Left ventricle myocardium inferior (tissue), 1 donor: ENCODE data around the gene MAPK1. TPM values are rescaled to one million over a fixed set of nuclear protein-coding genes. Genes with fewer than 3 reads are reported as not detected.
"Not testable (repeated sequence)": the region's sequence is repeated elsewhere in the genome, so short reads cannot be mapped to it uniquely, and the experiment has no call there.

Source experiments
- DNase-seq: peaks from one replicate; pipeline ENCODE4 v3.0.0-alpha.2; 2020
- H3K27ac ChIP-seq: fragments of 200-600 bp; replicated peaks from 2 replicates; pipeline ENCODE4 v1.8.0; 2021
- H3K27me3 ChIP-seq: fragments of 200-600 bp; 2 replicates; pipeline ENCODE4 v1.8.0; 2021; ENCODE audit warnings: low read depth
- H3K36me3 ChIP-seq: fragments of 200-600 bp; 2 replicates; pipeline ENCODE4 v1.8.0; 2021
- H3K4me1 ChIP-seq: fragments of 200-600 bp; 2 replicates; pipeline ENCODE4 v1.8.0; 2021
- H3K4me3 ChIP-seq: fragments of 200-600 bp; 2 replicates; pipeline ENCODE4 v1.8.0; 2021; ENCODE audit warnings: mild to moderate bottlenecking, moderate library complexity
- H3K9me3 ChIP-seq: fragments of 200-600 bp; replicated peaks from 2 replicates; pipeline ENCODE4 v1.8.0; 2021
- intact Hi-C: fragments of 100-400 bp; cut with micrococcal nuclease; formaldehyde crosslinking; loops from one replicate; pipeline ENCODE4 v1.11.0; 2022
- total RNA-seq: library from RNA; stranded (reverse); fragmentation: NEBNext Ultra II Directional; extraction: Animal tissue kit (Norgen Biotek cat#: 25700); gene quantifications from one replicate; pipeline ENCODE4 v1.2.1, GENCODE V29; 2021
- TF ChIP-seq, protein P1 (sequence below): fragments of 200-600 bp; IDR thresholded peaks from 2 replicates; pipeline ENCODE4 v1.8.0; 2021; ENCODE audit warnings: antibody characterized with exemption, mild to moderate bottlenecking, borderline replicate concordance
- donor health status: DM: no; HTN: yes; CAD: no; lungs with severe emphysema.

Gene MAPK1
- total RNA-seq, 1 donor from 2014 or later, result 91.7 TPM

DNA sequence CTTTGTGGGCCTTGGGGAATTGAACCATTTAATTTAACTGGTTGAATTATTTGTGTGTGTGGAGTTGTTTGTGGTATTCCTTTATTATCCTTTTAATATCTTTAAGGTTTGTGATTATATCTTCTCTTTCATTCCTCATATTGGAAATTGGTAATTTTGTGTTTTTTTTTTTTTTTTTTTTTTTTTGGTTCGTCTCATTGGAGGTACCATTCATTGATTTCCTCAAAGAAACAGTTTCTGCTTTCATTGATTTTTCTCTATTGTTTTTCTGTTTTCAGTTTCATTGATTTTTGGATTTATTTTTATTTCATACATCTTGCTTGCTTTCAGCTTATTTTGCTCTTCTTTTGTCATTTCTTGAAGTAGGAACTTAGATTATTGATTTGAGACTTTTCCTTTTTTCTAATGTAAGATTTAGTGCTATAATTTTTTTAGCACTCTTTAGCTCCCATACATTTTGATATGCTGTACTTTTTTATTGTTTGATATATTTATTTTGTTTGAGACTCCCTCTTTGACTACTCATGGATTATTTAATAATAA lies 31.0 kb upstream of the MAPK1 start:
- H3K4me1 ChIP-seq, result no peaks in the 10 kb centered on the region
- no peaks in the 10 kb centered on the region for H3K36me3 ChIP-seq
- no peak for DNase-seq
- TF ChIP-seq, protein P1, sequence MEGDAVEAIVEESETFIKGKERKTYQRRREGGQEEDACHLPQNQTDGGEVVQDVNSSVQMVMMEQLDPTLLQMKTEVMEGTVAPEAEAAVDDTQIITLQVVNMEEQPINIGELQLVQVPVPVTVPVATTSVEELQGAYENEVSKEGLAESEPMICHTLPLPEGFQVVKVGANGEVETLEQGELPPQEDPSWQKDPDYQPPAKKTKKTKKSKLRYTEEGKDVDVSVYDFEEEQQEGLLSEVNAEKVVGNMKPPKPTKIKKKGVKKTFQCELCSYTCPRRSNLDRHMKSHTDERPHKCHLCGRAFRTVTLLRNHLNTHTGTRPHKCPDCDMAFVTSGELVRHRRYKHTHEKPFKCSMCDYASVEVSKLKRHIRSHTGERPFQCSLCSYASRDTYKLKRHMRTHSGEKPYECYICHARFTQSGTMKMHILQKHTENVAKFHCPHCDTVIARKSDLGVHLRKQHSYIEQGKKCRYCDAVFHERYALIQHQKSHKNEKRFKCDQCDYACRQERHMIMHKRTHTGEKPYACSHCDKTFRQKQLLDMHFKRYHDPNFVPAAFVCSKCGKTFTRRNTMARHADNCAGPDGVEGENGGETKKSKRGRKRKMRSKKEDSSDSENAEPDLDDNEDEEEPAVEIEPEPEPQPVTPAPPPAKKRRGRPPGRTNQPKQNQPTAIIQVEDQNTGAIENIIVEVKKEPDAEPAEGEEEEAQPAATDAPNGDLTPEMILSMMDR, result no peak
- no peak overlapping the region for H3K27ac ChIP-seq
- intact Hi-C loops, result no loop called here
- no peak overlapping the region for H3K4me3 ChIP-seq
- H3K9me3 ChIP-seq, result no peaks in the 10 kb centered on the region
- no peaks in the 10 kb centered on the region for H3K27me3 ChIP-seq

DNA sequence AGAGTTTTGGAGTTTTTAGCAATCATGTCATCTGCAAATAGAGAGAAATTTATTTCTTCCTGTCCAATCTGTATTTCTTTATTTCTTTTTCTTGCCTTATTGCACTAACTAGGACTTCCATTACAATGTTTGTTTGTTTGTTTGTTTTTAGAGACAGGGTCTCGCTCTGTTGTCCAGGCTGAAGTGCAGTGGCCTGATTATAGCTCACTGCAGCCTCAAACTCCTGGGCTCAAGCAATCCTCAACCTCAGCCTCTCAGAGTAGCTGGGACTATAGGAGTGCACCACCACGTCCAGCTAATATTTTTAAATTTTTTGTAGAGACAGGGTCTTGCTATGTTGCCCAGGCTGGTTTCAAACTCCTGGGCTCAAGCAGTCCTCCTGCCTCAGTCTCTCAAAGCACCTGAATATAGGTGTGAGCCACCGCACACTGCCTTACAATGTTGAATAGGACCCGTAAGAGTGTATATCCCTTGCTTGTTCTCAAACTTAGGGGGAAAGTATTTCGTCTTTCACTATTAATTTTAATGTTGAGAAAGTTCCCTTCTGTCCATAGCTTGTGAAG lies 29.6 kb upstream of the MAPK1 start:
- intact Hi-C loops, result no loop called here
- H3K36me3 ChIP-seq, result no peaks in the 10 kb centered on the region
- H3K27me3 ChIP-seq, result no peaks in the 10 kb centered on the region
- TF ChIP-seq, protein P1, result no peak
- no peak overlapping the region for H3K27ac ChIP-seq
- H3K4me1 ChIP-seq, result no peaks in the 10 kb centered on the region
- no peaks in the 10 kb centered on the region for H3K9me3 ChIP-seq
- H3K4me3 ChIP-seq, result no peak overlapping the region
- no peak for DNase-seq

DNA sequence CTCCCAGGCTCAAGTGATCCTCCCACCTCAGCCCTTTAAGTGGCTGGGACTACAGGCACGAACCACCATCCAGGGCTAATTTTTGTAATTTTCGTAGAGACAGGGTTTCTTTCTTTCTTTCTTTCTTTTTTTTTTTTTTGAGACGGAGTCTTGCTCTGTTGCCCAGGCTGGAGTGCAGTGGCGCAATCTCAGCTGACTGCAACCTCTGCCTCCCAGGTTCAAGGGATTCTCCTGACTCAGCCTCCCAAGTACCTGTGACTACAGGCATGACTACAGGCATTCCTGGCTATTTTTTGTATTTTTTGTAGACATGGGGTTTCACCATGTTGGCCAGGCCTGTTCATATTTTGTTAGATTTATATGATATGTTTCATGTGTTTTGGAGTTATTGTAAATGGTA lies 28.8 kb upstream of the MAPK1 start:
- intact Hi-C loops, H3K27ac ChIP-seq, H3K9me3 ChIP-seq, H3K4me3 ChIP-seq, H3K27me3 ChIP-seq, H3K36me3 ChIP-seq, DNase-seq, H3K4me1 ChIP-seq: not testable (repeated sequence)

DNA sequence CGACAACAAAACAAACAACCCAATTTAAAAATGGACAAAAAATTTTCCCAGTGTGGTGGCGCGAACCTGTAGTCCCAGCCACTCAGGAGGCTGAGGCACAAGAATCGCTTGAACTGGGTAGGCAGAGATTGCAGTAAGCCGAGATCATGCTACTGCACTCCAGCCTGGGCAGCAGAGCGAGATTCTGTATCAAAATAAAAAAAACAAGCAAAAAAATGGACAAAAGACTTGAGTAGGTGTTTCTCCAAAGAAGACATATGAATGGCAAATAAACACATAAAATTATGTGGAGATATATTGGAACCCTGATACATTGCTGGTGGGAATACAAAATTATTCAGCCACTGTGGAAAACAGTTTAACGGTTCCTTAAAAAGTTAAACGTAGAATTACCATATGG lies 27.4 kb upstream of the MAPK1 start:
- intact Hi-C loops, result no loop called here
- no peak overlapping the region for H3K4me3 ChIP-seq
- H3K4me1 ChIP-seq, result no peaks in the 10 kb centered on the region
- no peak for DNase-seq
- H3K9me3 ChIP-seq, result no peaks in the 10 kb centered on the region
- H3K27ac ChIP-seq, result no peak overlapping the region
- TF ChIP-seq, protein P1, result no peak
- H3K36me3 ChIP-seq, result no peaks in the 10 kb centered on the region
- H3K27me3 ChIP-seq, result no peaks in the 10 kb centered on the region

DNA sequence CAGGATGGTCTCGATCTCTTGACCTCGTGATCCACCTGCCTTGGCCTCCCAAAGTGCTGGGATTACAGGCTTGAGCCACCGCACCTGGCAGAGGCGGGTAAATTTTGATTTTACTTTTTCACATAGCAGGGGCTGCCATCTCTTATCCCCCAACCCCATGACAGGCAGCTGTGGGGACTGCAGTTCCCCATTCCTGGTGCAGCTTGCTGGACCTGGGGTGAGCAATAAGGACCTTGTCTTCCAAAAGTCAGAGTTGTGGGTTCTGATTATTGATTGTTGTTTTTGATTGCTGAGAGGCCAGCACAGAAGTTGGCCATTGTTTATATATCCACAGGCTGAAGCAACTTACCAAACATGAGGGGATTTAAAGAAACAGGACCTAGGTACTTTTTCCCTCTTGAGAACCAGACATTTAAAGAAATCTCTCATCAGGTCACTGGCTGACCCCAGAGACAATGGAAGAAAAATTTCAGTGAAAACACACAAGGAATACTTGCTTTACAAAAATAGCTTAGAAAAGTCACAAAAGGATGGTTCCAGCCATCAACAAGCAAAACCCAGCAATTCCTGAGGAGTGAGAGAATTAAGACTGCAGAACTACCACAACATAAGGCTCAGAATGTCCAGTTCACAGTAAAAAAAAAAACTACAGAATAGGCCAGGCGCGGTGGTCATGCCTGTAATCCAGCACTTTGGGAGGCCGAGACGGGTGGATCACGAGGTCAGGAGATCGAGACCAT lies 22.0 kb upstream of the MAPK1 start:
- no peaks in the 10 kb centered on the region for H3K27me3 ChIP-seq
- H3K36me3 ChIP-seq, result no peaks in the 10 kb centered on the region
- no peak overlapping the region for H3K4me3 ChIP-seq
- H3K27ac ChIP-seq, result no peak overlapping the region
- TF ChIP-seq, protein P1, result no peak
- no peaks in the 10 kb centered on the region for H3K9me3 ChIP-seq
- intact Hi-C loops, result no loop called here
- DNase-seq, result no peak
- H3K4me1 ChIP-seq, result no peaks in the 10 kb centered on the region

DNA sequence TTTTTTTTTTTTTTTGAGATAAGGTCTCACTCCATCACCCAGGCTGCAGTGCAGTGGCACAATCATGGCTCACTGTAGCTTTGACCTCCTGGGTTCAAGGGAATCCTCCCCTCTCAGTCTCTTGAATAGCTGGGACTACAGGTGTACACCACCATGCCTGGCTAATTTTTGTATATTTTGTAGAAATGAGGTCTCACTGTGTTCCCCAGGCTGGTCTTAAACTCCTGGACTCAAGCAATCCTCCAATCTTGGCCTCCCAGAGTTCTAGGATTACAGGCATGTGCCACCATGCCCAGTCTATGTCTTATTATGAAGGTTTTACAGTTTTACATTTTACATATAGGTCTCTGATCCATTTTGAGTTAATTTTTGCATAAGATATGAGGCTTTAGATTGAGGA lies 20.4 kb upstream of the MAPK1 start:
- TF ChIP-seq, protein P1, result no peak
- intact Hi-C loops, result no loop called here
- H3K9me3 ChIP-seq, result no peaks in the 10 kb centered on the region

DNA sequence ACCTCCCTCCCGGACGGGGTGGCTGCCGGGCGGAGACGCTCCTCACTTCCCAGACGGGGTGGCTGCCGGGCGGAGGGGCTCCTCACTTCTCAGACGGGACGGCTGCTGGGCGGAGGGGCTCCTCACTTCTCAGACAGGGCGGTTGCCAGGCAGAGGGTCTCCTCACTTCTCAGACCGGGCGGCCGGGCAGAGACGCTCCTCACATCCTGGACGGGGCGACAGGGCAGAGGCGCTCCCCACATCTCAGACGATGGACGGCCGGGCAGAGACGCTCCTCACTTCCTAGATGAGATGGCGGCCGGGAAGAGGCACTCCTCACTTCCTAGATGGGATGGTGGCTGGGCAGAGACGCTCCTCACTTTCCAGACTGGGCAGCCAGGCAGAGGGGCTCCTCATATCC lies 16.5 kb upstream of the MAPK1 start:
- H3K4me1 ChIP-seq, DNase-seq, intact Hi-C loops, H3K4me3 ChIP-seq, H3K9me3 ChIP-seq, H3K27me3 ChIP-seq, H3K27ac ChIP-seq, H3K36me3 ChIP-seq: not testable (repeated sequence)

More for the DNA sequence above, 20.4 kb upstream of the MAPK1 start:
- Histone ChIP-seq H3K27me3 (no peaks in the 10 kb centered on the region), H3K36me3 (no peaks in the 10 kb centered on the region), H3K27ac (no peak overlapping the region), H3K4me3 (no peak overlapping the region), H3K4me1 (no peaks in the 10 kb centered on the region)
- DNase-seq, result no peak

DNA sequence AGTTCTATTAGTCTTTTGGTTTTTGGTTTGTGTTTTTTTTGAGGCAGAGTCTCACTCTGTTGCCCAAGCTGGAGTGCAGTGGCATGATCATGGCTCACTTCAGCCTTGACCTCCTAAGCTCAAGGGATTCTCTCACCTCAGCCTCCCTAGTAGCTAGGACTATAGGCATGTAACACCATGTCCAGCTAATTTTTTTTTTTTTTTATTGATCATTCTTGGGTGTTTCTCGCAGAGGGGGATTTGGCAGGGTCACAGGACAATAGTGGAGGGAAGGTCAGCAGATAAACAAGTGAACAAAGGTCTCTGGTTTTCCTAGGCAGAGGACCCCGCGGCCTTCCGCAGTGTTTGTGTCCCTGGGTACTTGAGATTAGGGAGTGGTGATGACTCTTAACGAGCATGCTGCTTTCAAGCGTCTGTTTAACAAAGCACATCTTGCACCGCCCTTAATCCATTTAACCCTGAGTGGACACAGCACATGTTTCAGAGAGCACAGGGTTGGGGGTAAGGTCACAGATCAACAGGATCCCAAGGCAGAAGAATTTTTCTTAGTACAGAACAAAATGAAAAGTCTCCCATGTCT lies 15.4 kb upstream of the MAPK1 start:
- H3K4me3 ChIP-seq, H3K4me1 ChIP-seq, H3K27me3 ChIP-seq, DNase-seq, H3K9me3 ChIP-seq, H3K27ac ChIP-seq, intact Hi-C loops, H3K36me3 ChIP-seq: not testable (repeated sequence)
